DMS153 treated with DMSO at 0.1 percent for 48 hours (cell line): ENCODE data around the gene VAT1L.
A peak's percentile ranks its signal among the peaks of the same experiment; 100 is the strongest.
"Not testable (repeated sequence)": the region's sequence is repeated elsewhere in the genome, so short reads cannot be mapped to it uniquely, and the experiment has no call there.

ENCODE experiments used
- DNase-seq: peaks from one replicate; lab custom pipeline; 2025; ENCODE audit not compliant: unreplicated experiment; lab: John Stamatoyannopoulos, UW

The VAT1L gene

GRCh38 chr16:77947590-77947989 is 159.2 kb downstream of the VAT1L start:
- not testable (repeated sequence) for DNase-seq

- DNase-seq = no peak
Measured at GRCh38 chr16:77948835-77949234, 160.5 kb downstream of the VAT1L start.

GRCh38 chr16:77949445-77949844 is 161.1 kb downstream of the VAT1L start:
- no peak for DNase-seq

- DNase-seq = peak; percentile 36
Measured at GRCh38 chr16:77951788-77952187, 163.4 kb downstream of the VAT1L start.

GRCh38 chr16:77955127-77955526 is 166.8 kb downstream of the VAT1L start:
- no peak for DNase-seq

GRCh38 chr16:77956231-77956630 is 167.9 kb downstream of the VAT1L start:
- DNase-seq = no peak

- no peak for DNase-seq
Measured at GRCh38 chr16:77960766-77961165, 172.4 kb downstream of the VAT1L start.

- no peak for DNase-seq
Measured at GRCh38 chr16:77961814-77962213, 173.4 kb downstream of the VAT1L start.

GRCh38 chr16:77962689-77963088 is 174.3 kb downstream of the VAT1L start:
- DNase-seq = no peak

- DNase-seq = no peak
Measured at GRCh38 chr16:77963185-77964044, 175.1 kb downstream of the VAT1L start.

GRCh38 chr16:77965346-77965745 is 177.0 kb downstream of the VAT1L start:
- DNase-seq = no peak

GRCh38 chr16:77967054-77967904 is 178.9 kb downstream of the VAT1L start:
- no peak for DNase-seq

- no peak for DNase-seq
Measured at GRCh38 chr16:77969861-77970260, 181.5 kb downstream of the VAT1L start.

- no peak for DNase-seq
Measured at GRCh38 chr16:77970371-77970770, 182.0 kb downstream of the VAT1L start.

GRCh38 chr16:77971306-77972061 is 183.1 kb downstream of the VAT1L start:
- DNase-seq = peak; percentile 80

GRCh38 chr16:77972062-77972392 is 183.7 kb downstream of the VAT1L start:
- no peak for DNase-seq

- DNase-seq = no peak
Measured at GRCh38 chr16:77974883-77975282, 186.5 kb downstream of the VAT1L start.

- no peak for DNase-seq
Measured at GRCh38 chr16:77975942-77976341, 187.6 kb downstream of the VAT1L start.

- DNase-seq = no peak
Measured at GRCh38 chr16:77977339-77977738, 189.0 kb downstream of the VAT1L start.

- no peak for DNase-seq
Measured at GRCh38 chr16:77985111-77985510, 196.7 kb downstream of the VAT1L start.

- DNase-seq = no peak
Measured at GRCh38 chr16:77986011-77986740, 197.8 kb downstream of the VAT1L start.
